Occipital lobe (tissue), 2 donors: ENCODE results near the gene LRMDA. TPM values are rescaled to one million over a fixed set of nuclear protein-coding genes. Genes with fewer than 3 reads are reported as not detected.
"Not testable (repeated sequence)": the region's sequence is repeated elsewhere in the genome, so short reads cannot be mapped to it uniquely, and the experiment has no call there.

Source experiments
- DNase-seq: peaks from one replicate; lab custom pipeline; 2025; lab: John Stamatoyannopoulos, UW
- total RNA-seq: library from RNA; depleted of rRNA; stranded (reverse); fragments of >200 nt; gene quantifications from one replicate; pipeline ENCODE4 v1.2.3, GENCODE V29; 2014

Gene LRMDA
- total RNA-seq, 1 donor from 2014 or later, result 0.62 TPM

DNA sequence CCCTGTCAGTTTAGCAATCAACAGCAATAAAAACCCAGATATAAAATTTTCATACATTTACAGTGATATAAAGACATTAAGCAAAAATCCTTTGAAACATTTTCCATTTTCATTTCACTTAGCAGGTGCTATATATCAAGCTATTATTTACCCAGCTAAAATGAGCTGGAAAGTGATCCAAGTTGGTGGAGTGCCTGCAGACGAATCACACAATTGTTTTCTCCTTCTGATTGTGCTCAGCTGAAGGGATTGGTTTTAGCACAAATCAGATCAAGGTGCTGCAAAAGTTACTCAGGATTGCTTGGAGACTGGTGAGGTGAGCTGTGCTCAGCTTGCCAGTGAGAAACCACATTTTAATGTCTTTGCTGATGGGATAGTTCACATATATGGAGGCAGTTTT lies 138.1 kb downstream of the LRMDA start:
- no peak for DNase-seq

DNA sequence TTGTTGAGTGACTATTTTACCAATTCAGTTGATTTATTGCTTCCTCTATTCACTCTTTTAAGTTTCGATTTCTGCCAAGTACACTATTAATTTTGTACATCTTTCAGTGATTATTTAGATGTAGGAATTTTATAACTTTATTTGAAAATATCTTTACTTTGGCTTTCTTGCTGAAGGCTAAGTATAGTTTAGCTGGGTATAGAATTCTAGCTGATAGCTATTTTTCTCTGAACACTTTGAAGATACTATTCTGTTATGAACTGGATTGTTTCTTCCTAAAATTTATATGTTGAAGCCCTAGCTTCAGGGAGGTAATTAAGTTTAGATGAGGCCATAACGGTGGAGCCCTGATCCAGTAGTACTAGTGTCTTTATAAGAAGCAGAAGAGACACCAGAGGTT lies 141.1 kb downstream of the LRMDA start:
- DNase-seq, result no peak

DNA sequence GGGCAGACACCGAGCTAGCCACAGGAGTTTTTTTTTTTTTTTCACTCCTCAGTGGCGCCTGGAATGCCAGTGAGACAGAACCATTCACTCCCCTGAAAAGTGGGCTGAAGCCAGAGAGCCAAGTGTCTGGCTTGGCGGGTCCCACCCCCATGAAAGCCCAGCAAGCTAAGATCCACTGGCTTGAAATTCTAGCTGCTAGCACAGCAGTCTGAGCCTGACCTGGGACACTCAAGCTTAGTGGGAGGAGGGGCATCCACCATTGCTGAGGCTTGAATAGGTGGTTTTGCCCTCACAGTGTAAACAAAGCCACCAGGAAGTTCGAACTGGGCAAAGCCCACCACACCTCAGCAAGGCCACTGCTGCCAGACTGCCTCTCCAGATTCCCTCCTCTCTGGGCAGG lies 144.5 kb downstream of the LRMDA start:
- DNase-seq, result no peak

DNA sequence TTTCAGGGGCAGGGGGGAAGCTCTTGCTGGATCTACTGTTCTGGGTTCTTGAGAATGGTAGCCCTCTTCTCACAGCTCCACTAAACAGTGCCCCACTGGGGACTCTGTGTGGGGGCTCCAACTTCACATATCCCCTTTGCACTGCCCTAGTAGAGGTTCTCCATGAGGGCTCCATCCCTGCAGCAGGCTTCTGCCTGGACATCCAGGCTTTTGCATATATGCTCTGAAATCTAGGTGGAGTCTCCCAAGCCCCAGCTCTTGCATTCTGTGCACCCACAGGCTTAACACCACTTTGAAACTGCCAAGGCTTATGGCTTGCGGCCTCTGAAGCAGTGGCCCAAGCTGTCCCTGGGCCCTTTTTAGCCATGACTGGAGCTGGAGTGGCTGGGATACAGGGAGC lies 150.7 kb downstream of the LRMDA start:
- DNase-seq, result no peak

DNA sequence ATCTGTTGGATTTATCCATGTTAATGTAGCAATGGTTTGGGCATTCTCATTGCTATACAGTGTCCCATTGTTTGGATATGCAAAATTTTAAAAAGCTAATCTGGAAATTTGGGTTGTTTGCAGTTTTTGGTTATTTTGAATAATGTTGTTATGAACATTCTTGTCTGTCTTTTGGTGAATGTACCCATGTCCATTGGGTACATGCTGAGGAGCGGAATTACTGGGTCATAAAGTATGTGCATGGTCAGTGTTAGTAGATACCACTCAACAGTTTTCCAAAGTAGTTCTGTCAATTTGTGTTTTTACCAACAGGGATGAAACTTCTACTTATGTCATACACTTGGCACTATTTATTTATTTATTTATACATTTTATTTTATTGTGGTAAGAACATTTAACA lies 153.9 kb downstream of the LRMDA start:
- DNase-seq, result no peak

DNA sequence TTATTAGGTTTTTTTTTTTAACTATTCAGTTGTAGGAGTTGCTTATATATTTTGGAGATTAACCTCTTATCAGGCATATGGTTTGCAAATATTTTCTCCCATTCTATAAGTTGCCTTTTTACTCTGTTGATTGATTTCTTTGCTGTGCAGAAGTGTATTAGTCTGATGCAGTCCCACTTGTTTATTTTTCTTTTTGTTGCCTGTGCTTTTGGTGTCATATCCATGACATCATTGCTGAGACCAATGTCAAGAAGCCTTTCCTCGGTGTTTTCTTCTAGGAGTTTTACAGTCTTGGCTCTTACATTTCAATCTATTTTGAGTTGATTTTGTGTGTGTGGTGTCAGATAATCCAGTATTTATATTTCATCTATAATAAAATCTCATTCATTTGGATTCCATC lies 155.4 kb downstream of the LRMDA start:
- no peak for DNase-seq

DNA sequence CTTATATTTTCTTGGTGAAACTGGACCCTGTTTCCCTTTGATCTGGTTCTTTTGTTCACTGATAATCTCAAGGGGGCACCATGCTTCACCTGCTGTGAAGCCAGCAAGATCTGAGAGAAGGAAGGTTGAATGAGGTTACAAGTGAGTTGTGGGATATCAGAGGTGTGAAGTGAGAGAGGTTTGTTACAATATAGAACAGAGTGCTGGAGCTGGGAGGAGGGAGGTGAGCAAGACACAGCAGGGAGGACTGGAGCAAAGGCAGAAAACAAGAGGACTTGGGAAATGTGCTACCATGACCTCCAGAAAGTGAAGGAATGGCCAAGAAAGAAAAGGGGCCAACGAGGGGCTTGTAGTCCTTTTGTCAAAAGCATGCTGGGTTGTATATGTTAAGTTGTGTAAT lies 156.6 kb downstream of the LRMDA start:
- no peak for DNase-seq

DNA sequence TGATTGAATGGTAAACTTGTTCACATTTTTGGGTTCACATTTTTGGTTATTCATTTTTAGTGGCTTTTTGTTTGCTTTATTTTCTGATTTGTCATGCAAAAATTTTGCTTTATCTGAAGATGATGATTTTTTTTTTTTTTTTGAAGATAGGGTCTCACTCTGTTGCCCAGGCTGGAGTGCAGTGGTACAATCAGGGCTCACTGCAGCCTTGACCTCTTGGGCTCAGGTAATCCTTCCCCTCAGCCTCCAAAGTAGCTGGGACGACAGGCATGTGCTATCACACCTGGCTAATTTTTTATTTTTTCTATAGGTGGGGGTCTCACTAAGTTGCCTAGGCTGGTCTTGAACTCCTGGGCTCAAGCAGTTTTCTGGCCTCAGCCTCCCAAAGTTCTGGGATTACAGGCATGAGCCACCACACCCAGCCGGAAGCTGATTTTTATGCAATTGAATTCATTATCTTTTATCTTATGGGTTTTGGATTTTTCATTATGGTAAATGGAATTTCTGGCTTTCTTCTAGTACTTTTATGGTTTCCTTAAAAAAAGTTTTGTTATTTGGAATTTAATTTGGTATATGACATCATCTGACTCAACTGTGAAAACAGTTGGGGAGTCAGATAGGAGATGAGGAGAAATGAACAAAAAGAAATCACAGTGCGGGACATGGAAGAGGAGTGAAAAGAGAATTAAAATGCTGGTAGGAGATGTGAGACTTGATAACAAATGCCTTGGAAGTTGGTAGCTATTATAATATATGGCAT lies 158.7 kb downstream of the LRMDA start:
- no peak for DNase-seq

DNA sequence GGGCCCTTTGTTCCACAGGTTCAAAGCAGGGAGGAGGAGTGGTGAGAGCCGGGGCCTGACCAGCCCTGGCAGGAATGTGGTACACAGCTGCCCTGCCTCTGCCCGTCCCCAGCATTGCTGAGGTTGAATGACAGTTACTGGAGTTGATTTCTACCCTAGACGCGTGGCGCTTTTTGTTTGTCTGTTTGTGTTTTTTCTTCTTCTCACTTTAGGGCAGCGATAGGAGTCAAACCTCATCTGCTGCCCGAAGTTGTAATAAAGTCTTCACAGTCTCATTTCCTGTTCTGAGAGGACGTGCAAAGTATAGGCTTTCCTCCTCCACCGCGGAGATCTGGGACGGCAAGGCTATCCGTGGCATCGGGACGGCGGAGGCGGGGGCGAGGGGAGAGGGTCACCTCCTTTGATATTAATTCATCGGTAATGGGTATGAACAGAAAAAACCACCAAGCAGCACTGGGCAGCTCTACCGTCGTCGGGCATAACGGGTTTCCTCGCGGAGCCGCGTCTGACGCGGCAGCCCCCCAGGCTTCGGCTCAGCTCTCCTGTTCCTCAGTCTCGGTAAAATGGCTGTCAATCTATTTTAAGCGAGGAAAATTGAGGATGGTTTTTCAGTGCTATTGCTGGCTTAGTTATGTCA lies 160.8 kb downstream of the LRMDA start:
- DNase-seq, result no peak

DNA sequence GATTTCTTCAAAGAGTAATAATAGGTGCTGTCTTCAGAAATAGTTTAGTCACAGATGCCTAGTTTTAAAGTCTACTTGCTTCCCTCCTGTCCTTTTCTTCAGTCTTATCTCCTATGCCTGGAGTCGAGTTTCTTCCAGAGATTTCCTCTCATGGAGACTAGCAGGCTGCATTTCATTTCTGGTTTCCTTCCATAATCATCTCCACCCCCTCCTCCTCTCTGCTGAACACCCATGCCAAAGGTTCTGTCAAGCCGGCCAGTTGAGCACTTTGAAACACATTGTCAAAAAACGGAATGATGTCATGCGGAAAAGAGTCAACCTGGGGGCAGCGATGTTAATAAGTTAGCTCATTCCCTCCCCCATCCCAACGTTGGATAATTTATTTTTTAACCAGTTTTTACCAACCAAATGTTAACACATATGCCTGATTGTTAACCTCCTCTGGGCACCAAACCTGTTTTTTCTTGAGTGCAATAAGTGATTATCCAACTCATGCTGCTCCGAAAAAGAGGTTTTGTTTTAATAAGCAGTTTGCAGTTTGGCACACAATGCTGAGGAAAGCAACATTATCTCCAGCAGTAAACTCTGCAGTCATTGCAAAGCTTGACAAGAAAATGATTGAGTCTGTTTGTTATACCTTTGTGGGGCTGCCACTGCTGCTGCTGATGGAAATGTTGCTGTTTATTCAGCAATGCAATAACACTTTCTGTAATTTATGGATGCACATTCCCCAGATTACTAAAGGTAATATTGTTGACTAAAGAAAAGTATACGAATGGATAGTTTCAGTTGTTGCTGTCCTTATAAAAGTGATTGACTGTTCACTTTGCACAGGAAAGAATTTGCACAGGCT lies 161.6 kb downstream of the LRMDA start:
- no peak for DNase-seq

DNA sequence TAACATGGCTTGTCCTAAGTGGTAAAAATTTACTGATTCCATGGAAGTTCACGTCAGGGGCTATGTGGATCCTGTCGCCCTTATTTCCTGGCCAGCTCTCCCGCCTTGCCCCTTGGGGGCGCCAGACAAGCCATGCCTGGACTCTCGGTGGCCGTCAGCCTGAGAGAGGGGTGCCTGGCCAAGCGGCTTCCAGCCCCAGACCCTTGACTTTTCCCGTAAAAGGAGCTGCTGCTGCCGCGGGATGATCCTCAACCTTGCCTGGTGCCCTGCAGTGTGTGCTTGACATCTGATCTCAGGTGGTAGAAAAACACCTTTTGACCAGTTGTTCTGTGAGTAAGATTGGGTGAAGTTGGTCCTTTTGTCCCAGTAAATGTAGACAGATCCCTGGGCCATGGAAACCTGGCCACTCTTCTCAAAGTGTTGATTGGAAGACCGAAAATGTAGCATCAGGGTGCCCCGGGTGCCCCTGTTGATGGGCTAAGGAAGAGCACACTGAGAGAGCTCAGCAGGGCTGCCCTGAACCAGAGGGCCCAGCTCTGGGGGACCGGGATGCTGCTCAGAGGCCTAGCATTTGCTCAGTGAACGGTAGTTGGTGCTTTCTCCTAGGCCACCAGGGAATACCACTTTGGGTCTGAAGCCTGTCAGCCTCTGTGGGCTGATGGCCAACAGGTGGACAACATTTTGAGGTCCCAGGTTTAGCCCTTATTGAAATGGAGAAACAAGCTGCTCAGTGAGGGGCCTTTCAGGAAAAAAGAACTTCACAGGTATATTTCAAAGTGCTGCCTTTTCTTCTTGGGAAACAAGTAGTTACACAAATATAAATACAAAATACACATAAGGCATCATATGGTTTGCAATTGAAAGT lies 162.5 kb downstream of the LRMDA start:
- DNase-seq, result no peak

DNA sequence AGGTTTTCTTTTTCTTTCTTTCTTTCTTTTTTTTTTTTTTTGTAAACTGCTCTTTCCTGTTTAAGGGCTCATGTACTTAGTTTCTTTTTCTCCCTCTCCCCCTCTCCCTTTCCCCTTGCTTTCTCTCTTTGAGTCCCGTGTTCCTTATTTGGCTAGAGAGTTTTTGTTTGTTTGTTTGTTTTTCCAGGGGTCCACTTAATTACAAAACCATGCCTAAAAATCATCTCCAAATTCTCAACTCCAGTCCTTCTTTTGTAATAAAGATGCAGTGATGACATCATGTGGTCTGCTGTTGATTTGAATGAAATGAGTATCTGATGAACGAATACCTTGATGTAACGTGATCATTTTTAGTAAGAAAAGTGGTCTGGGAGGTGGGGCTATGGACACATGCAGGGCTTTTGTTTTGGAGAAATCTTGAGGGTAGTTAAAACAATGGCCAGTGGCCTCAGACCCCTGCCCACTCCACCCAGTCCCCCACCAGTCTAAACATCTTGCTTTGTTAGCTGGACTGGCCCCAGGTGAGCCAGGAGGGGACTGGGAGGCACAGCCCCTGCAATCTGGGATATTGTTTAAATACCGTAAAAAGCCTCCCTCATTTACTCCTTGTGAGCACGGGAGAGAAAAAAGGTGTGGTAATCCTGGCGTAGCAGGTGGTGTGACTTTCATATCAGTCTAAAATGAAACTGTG lies 165.7 kb downstream of the LRMDA start:
- no peak for DNase-seq

DNA sequence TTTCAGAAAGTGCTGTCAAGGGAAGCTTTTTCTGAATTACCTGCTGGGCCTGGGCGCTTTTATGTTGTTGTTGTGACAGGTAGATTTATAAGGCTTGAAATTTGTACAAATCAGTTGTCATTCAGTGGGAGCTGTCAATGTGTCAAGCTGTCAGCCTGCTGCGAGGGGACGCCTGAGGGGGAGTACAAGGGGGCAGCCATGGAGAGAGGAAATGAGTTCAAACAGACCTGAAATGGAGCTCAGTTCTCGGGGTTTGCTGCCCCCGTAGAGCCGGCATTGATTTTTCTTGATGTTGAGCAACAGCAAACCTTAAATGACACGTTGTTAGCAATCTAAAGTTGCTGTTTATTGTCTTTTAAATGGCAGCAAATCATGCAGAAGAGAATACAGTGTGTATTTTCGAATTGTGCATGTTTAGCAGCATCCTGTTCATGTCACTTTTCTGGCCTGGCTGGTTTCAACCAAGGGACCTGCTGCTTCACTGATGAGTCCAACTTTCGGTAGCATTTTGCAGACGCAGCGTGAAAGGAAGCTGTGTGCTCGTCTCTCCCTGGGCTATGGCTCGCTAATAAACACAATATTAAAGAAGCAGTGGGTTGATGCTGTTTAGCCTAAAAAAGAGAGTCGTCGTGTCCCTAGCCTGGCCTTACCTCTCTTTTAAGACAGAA lies 166.5 kb downstream of the LRMDA start:
- DNase-seq, result no peak

DNA sequence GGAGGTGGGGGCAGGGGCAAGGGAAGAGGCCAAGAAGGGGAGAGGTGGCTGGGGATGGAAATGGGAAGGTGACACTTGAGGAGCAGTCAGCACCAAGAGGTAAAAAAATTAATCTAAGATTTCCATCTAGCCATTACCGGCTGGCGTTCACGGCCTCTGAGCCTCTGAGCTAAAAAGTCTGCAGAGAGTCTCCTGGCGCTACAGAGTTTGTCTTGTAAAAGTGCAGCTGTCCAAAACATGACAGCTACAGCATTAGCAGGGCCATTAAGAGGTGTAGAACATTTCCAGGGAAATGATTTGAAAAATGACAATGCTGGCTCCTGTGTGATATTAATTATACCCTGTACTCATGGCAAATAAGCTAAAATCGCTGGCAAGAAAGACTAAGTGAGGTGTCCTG lies 167.6 kb downstream of the LRMDA start:
- no peak for DNase-seq

DNA sequence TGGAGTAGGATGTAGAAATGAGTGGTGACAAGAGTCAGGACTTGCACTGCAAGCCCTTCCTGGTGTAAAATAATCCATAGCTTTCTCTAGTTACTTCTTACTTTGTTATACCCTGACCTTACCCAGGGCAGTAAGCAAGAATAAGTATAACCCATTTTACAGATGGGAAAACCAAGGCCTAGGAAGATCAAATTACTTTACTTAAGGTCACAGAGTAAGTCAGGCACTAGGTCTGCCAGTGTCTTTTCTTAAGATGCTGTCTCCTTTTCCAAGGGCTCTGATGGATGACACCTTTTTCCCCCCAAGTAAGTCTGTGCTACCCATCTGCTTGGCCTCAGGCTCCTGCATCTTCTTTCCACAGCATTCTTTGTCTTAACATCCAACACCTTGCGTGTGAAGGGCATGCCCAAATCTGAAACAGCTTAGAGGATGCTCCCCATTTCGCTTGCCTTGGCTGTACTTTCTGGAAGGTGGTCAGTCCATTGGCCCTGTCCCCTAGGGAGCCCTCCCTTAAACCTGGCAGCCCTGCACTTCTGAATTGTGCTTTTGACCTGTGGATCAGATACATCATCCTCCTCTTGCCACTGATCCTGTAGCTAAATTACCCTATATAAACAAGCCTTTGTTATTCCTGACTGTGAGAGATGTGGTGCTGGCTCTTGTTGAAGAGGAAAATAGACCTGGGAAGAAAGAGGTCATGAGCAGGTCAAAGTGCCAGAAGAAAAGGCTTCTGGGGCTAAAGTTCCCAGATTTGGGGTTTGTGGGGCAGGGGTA lies 168.6 kb downstream of the LRMDA start:
- no peak for DNase-seq

DNA sequence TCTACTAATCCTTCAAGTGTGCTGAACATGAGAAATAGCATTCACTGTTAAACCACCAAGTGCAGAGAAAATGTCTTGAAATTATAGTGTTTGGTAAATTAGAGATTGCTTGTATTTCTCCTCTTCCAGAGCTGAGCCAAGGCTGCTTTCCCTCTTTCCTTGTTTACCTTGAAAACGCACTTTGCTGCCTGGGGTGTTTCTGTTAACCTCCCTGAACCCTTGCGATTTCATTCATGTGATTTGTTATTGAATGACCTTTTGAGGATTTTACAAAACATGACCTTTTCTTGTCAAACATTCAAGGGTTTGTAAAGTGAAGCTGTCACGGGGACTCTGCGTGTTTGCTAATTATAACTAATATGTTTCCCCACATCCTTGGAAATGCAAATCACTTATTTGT lies 169.4 kb downstream of the LRMDA start:
- DNase-seq, result no peak

DNA sequence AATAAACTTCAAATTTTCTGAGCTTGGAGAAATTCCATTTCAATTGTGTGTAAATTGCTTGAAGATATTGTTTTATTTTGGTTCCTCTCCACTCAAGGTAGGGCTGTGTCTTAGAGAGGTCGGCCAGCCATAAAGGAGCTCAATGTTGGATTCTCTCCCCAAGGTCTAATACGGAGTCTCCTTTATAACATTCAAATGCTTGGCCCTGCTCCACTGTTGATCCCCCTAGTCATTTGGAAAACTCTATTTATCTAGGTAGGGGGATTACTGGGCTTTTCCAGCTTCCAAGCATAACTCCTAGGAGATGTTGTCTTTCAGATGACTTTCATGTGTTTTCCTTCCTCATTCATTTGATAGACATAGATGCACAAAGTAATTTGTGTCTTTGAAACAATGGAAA lies 170.9 kb downstream of the LRMDA start:
- no peak for DNase-seq

DNA sequence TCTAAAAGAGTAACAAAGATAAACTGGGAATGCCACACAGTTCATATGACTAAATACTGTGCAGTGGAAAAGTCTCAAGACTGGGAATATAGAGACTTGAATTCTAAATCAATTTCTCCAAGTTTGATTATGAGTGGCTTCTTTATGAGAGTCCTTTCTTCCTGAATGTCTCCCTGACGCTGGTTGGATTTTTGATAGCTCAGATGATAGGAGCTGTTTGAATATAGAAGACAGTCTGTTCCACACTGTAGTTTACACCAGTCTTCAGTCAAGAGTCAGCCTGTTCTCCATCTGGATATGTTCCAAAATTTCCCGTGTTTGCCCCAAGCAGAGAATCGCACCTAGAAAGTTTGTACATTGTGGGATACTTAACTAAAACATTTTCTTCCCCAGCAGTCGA lies 173.7 kb downstream of the LRMDA start:
- no peak for DNase-seq

DNA sequence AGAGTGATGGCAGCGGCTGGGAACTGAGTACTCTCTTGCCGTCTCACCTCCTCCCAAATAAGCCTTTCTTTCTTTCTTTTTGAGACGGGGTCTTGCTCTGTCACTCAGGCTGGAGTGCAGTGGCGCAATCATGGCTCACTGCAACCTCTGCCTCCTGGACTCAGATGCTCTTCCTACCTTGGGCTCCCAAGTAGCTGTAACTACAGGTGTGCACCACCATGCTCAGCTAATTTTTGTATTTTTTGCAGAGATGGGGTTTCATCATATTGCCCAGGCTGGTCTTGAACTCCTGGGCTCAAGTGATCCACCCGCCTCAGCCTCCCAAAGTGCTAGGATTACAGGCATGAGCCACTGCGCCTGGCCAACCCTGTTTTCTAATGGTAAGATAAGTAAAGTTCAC lies 174.4 kb downstream of the LRMDA start:
- DNase-seq, result not testable (repeated sequence)
